Left cardiac atrium (tissue), 4 donors: Measurements from ENCODE around the gene CLDN6. TPM values are rescaled to one million over a fixed set of nuclear protein-coding genes. Genes with fewer than 3 reads are reported as not detected.
"Not testable (repeated sequence)": the region's sequence is repeated elsewhere in the genome, so short reads cannot be mapped to it uniquely, and the experiment has no call there.

Experiments used
- ATAC-seq, 2 donors: fragments of 200-7000 bp; cut with Tn5 transposase; one replicate each; pipeline ENCODE4 v1.9.1; 2020; ENCODE audit warnings: mild to moderate bottlenecking in 2 of 2, moderate library complexity in 2 of 2
- DNase-seq: peaks from one replicate; pipeline ENCODE4 v3.0.0-alpha.2; 2020
- intact Hi-C, 2 donors: fragments of 100-400 bp; cut with DNase I; formaldehyde crosslinking; loops; one replicate each; pipeline versions ENCODE4 v1.14.1 to v1.15.1; 2022 to 2023
- total RNA-seq, 2 donors: library from RNA; stranded (reverse); fragmentation: NEBNext Ultra II Directional; extraction: Animal tissue kit (Norgen Biotek cat#: 25700); gene quantifications; one replicate each; pipeline ENCODE4 v1.2.1, GENCODE V29; 2021
- donor health status: DM: no; HTN: yes; CAD: no.
- donor health status: DM: no; HTN: yes; CAD: no; lungs with severe emphysema.
- donor health status: DM: yes; HTN: yes; CAD: no.
- donor health status: Dilated cardiomyopathy.

Gene CLDN6
- total RNA-seq, 2 donors from 2014 or later: not detected

GRCh38 chr16:3054965-3055733 is 37.2 kb upstream of the CLDN6 start:
- intact Hi-C loops: loop anchor here (5.0 to 10.0 kb wide), 2 partner anchors 50 to 112 kb away; no protein-coding TSS in a partner anchor
- no peak for DNase-seq
- ATAC-seq: no peak

GRCh38 chr16:3053330-3053710 is 35.3 kb upstream of the CLDN6 start:
- intact Hi-C loops: loop anchor here in 1 of 2 donors (10.0 kb wide), 1 partner anchor 51 kb away; no protein-coding TSS in a partner anchor
- not testable (repeated sequence) for DNase-seq, ATAC-seq

DNA sequence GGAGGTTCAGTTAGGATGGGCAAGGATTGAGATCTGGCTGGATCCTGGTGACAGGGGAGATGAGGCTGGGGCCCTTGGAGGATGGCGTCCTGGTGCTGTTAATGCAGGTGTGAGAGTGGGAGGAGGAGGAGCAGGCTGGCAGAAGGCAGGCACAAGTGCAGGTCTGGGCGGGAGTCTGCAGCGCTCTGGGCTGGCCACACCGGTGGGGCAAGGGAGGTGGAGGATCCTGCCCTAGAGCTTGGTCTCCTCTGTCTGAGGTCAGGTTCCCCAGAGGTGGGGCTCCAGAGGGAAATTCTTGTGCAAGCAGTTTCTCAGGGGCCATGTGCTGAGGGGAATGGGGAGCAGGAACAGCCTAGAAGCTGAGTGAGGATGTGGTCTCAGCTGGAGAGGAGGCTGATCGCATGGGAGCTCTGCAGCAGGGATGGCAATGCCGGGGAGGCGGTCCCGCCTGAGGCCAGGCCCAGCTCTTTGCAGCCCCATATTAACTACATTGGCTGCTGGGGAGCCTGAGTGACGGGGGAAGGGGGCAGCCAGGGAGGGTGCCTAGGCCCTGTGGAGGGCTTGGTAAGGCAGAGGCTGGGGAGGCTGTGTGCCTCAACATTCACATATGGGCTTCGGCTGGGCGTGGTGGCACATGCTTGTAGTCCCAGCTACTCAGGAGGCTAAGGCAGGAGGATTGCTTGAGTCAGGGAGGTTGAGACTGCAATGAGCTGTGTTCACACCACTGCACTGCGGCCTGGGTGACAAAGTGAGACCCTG is 34.8 kb upstream of the CLDN6 start:
- intact Hi-C loops: loop anchor here in 1 of 2 donors (10.0 kb wide), 1 partner anchor 52 kb away; no protein-coding TSS in a partner anchor
- not testable (repeated sequence) for DNase-seq
- ATAC-seq: peak in 1 of 2 donors; percentile 4

- intact Hi-C loops: loop anchor here in 1 of 2 donors (10.0 kb wide), 1 partner anchor 53 kb away; no protein-coding TSS in a partner anchor
- no peak for ATAC-seq
- DNase-seq: no peak
These were observed 33.5 kb upstream of the CLDN6 start for GRCh38 chr16:3051494-3051893.

GRCh38 chr16:3051009-3051408 is 33.0 kb upstream of the CLDN6 start:
- intact Hi-C loops: loop anchor here in 1 of 2 donors (10.0 kb wide), 1 partner anchor 54 kb away; no protein-coding TSS in a partner anchor
- ATAC-seq (no peak), DNase-seq (no peak)

DNA sequence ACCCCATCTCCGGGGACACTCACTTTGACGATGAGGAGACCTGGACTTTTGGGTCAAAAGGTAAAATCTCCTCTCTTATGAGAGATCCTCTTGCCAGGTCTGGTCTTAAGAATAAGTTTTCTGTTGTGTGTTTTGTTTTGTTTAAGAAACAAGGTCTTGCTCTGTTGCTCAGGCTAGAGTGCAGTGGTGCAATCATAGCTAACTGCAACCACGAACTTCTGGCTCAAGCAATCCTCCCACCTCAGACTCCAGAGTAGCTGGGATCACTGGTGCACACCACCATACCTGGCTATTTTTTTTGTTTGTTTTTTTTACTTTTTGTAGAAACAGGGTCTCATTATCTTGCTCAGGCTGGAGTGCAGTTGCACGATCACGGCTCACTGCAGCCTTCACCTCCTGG is 32.5 kb upstream of the CLDN6 start:
- ATAC-seq: no peak
- DNase-seq: no peak
- intact Hi-C loops: loop anchor here in 1 of 2 donors (10.0 kb wide), 1 partner anchor 54 kb away; no protein-coding TSS in a partner anchor

GRCh38 chr16:3049921-3050481 is 32.0 kb upstream of the CLDN6 start:
- ATAC-seq (no peak), DNase-seq (no peak)
- intact Hi-C loops: loop anchor here in 1 of 2 donors (10.0 kb wide), 1 partner anchor 55 kb away; no protein-coding TSS in a partner anchor

DNA sequence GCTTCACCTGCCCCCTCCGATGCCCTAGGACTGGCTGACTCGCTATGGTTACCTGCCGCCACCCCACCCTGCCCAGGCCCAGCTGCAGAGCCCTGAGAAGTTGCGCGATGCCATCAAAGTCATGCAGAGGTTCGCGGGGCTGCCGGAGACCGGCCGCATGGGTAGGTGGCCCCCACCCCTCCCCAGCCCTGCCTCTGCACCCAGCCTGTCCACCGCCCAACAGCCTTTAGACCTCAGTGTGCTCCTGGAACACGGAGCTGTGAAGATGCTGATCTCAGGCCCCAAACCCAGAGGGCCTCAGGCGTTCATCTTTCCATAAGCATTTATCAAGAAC is 29.4 kb upstream of the CLDN6 start:
- intact Hi-C loops: no loop called here
- DNase-seq (no peak), ATAC-seq (no peak)

- DNase-seq (no peak), ATAC-seq (peak in 1 of 2 donors; percentile 14)
- intact Hi-C loops: no loop called here
These were observed 28.8 kb upstream of the CLDN6 start for GRCh38 chr16:3046641-3047386.

DNA sequence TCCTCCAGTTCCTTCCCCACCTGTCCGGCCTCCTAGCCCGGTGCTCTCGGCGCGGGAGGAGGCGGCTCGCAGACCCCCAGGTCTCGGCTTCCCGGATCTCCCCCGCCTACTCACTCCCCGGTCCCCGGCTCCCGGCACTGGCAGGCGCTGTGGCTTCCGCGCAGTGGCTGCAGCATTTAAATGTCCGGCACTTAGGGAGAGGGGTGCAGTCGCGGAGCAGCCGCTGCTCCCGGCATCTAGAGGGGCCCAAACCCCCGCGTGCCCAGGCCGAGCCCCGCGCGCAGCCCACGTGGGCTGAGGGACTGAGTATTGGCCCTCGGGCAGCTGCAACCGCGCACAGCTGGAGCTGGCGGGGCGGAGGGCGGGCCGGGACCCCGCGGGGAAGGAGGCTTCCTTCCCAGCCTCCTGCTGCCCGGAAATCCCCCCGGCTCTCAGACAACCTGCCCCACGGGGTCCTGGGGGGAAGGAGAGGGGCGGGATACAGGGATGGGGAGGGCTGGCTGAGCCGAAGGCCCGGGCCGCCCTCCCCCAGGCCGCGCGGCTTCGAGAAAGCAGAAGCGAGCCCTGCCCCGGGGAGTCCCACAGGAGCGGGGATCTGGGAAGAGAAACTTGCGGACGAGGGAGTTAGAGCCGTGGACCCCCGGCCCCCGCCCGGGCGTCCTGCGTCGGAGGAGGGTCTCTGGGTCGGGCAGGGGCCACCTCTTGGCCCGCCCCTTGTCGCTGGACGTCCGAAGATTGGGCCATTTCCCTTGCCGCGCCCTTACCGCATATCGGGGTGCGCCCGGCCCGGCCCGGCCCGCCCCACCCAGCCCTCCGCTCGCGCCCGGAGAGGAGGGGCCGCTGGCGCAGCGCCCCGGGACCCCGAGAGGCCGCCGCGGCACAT is 28.0 kb upstream of the CLDN6 start, which contains the start of gene MMP25:
TSS of gene MMP25 (plus strand) at position 804 of the 883 bp plus-strand sequence. CDS start 357 bp downstream, outside the sequence.
- DNase-seq (no peak), ATAC-seq (peak; percentile 33 to 63)
- intact Hi-C loops: no loop called here

DNA sequence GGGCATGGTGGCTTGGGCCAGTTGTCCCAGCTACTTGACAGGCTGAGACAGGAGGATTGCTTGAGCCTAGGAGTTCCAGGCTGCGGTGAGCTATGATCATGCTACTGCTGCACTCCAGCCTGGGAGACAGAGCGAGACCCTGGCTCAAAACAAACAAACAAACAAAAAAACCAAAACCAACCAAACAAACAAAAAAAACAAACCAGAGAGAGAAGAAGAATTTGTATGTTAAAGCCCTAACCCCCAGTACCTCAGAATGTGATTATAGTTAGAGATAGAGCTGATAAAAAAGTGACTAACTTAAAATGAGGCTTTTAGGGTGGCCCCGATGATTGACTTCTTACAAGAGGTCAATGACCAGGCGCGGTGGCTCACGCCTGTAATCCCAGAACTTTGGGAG is 26.7 kb upstream of the CLDN6 start:
- intact Hi-C loops: no loop called here
- no peak for DNase-seq
- ATAC-seq: no peak

GRCh38 chr16:3042376-3042775 is 24.4 kb upstream of the CLDN6 start:
- no peak for DNase-seq
- intact Hi-C loops: no loop called here
- ATAC-seq: no peak

GRCh38 chr16:3038896-3039295 is 20.9 kb upstream of the CLDN6 start:
- no peak for DNase-seq
- no peak for ATAC-seq
- intact Hi-C loops: no loop called here

GRCh38 chr16:3038256-3038655 is 20.3 kb upstream of the CLDN6 start:
- ATAC-seq (no peak), DNase-seq (no peak)
- intact Hi-C loops: no loop called here

- intact Hi-C loops: no loop called here
- ATAC-seq: no peak
These were observed 18.8 kb upstream of the CLDN6 start, which contains the start of gene BICDL2 for GRCh38 chr16:3036726-3037315. TSS of gene BICDL2 (minus strand) at chr16:3036944. CDS start at chr16:3035496, 1,448 bp downstream.

DNA sequence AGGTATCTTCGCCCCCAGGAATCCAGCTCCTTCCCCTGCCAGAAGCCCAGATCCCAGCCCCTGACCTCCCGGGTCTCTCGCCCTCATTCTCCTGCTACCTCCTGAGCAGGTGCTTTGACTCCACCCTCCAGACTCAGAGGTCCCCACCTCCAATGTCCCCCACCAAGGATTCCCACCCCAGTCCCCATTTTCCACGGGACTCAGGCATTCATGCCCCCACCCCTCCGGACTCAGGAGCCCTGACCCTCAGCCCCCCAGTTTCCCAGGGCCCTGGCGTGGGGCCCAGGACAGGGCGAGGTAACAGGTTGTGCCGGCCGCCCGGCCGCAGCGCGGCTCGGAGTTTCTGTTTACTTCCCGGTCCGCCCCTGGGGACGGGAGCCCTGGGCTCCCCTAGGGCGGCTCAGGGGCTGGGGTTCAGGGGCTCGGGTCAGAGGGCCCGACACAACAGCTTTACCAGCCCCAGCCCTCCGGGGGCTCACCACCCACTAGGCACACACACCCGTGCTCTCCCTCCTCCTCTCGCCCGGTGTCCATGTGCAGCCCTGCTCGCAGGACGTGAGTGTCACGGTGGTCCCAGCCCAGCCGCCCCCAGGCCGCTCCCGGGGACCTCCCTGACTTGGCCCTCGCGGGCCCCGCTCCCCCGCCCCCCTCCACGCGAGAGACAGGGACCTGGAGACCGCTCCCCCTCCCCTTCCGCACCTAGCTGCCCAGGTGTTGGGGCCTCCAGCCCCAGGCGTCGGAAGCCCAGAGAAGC is 18.2 kb upstream of the CLDN6 start:
- DNase-seq: no peak
- intact Hi-C loops: no loop called here
- ATAC-seq: no peak

More at GRCh38 chr16:3036726-3037315, 18.8 kb upstream of the CLDN6 start, which contains the start of gene BICDL2:
- no peak for DNase-seq
